ENCODE measurements around the gene FBXL16. TPM values are rescaled to one million over a fixed set of nuclear protein-coding genes. Genes with fewer than 3 reads are reported as not detected.

Gene FBXL16
- total and polyA plus RNA-seq, 9 of the 15 experiments (the other 6 are each of a cell fraction or from before 2014, with no cell fraction given) = 0.21 to 8.2 (median 1.7) TPM

GRCh38 chr16:695355-696089 is 10.1 kb downstream of the FBXL16 start (continued):
- TF ChIP-seq, protein P1, sequence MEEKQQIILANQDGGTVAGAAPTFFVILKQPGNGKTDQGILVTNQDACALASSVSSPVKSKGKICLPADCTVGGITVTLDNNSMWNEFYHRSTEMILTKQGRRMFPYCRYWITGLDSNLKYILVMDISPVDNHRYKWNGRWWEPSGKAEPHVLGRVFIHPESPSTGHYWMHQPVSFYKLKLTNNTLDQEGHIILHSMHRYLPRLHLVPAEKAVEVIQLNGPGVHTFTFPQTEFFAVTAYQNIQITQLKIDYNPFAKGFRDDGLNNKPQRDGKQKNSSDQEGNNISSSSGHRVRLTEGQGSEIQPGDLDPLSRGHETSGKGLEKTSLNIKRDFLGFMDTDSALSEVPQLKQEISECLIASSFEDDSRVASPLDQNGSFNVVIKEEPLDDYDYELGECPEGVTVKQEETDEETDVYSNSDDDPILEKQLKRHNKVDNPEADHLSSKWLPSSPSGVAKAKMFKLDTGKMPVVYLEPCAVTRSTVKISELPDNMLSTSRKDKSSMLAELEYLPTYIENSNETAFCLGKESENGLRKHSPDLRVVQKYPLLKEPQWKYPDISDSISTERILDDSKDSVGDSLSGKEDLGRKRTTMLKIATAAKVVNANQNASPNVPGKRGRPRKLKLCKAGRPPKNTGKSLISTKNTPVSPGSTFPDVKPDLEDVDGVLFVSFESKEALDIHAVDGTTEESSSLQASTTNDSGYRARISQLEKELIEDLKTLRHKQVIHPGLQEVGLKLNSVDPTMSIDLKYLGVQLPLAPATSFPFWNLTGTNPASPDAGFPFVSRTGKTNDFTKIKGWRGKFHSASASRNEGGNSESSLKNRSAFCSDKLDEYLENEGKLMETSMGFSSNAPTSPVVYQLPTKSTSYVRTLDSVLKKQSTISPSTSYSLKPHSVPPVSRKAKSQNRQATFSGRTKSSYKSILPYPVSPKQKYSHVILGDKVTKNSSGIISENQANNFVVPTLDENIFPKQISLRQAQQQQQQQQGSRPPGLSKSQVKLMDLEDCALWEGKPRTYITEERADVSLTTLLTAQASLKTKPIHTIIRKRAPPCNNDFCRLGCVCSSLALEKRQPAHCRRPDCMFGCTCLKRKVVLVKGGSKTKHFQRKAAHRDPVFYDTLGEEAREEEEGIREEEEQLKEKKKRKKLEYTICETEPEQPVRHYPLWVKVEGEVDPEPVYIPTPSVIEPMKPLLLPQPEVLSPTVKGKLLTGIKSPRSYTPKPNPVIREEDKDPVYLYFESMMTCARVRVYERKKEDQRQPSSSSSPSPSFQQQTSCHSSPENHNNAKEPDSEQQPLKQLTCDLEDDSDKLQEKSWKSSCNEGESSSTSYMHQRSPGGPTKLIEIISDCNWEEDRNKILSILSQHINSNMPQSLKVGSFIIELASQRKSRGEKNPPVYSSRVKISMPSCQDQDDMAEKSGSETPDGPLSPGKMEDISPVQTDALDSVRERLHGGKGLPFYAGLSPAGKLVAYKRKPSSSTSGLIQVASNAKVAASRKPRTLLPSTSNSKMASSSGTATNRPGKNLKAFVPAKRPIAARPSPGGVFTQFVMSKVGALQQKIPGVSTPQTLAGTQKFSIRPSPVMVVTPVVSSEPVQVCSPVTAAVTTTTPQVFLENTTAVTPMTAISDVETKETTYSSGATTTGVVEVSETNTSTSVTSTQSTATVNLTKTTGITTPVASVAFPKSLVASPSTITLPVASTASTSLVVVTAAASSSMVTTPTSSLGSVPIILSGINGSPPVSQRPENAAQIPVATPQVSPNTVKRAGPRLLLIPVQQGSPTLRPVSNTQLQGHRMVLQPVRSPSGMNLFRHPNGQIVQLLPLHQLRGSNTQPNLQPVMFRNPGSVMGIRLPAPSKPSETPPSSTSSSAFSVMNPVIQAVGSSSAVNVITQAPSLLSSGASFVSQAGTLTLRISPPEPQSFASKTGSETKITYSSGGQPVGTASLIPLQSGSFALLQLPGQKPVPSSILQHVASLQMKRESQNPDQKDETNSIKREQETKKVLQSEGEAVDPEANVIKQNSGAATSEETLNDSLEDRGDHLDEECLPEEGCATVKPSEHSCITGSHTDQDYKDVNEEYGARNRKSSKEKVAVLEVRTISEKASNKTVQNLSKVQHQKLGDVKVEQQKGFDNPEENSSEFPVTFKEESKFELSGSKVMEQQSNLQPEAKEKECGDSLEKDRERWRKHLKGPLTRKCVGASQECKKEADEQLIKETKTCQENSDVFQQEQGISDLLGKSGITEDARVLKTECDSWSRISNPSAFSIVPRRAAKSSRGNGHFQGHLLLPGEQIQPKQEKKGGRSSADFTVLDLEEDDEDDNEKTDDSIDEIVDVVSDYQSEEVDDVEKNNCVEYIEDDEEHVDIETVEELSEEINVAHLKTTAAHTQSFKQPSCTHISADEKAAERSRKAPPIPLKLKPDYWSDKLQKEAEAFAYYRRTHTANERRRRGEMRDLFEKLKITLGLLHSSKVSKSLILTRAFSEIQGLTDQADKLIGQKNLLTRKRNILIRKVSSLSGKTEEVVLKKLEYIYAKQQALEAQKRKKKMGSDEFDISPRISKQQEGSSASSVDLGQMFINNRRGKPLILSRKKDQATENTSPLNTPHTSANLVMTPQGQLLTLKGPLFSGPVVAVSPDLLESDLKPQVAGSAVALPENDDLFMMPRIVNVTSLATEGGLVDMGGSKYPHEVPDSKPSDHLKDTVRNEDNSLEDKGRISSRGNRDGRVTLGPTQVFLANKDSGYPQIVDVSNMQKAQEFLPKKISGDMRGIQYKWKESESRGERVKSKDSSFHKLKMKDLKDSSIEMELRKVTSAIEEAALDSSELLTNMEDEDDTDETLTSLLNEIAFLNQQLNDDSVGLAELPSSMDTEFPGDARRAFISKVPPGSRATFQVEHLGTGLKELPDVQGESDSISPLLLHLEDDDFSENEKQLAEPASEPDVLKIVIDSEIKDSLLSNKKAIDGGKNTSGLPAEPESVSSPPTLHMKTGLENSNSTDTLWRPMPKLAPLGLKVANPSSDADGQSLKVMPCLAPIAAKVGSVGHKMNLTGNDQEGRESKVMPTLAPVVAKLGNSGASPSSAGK (IDR thresholded peaks at IDR 0.05) = peak; percentile 97
- TF ChIP-seq ZNF717 (CRISPR knock-in tag; IDR thresholded peaks at IDR 0.05) (no peak), ZNF699 (CRISPR knock-in tag; IDR thresholded peaks at IDR 0.05; ENCODE audit: insufficient replicate concordance) (no peak), DACH1 (IDR thresholded peaks at IDR 0.05; ENCODE audit: partially characterized antibody) (no peak)

All from K562 (cell line).